Right atrium auricular region (tissue), 2 donors: ENCODE results near the gene TRIM10. TPM values are rescaled to one million over a fixed set of nuclear protein-coding genes. Genes with fewer than 3 reads are reported as not detected.
"Not testable (repeated sequence)": the region's sequence is repeated elsewhere in the genome, so short reads cannot be mapped to it uniquely, and the experiment has no call there.

Source experiments
- DNase-seq: peaks from one replicate; pipeline ENCODE4 v3.0.0-alpha.2; 2019; ENCODE audit warnings: low spot score
- H3K27ac ChIP-seq, 2 donors: fragments of 200-600 bp; sonication (generic); 1 replicate in 1 of 2; 2 replicates in 1 of 2; pipeline ENCODE4 v1.5.1; 2016 to 2019
- H3K27me3 ChIP-seq, 2 donors: fragments of 200-600 bp; sonication (generic); one replicate each; pipeline versions ENCODE4 v1.5.1 to v1.6.0; 2017 to 2019
- H3K36me3 ChIP-seq: fragments of 200-600 bp; sonication (generic); one replicate; pipeline ENCODE4 v1.5.1; 2016
- H3K4me1 ChIP-seq, 2 donors: fragments of 200-600 bp; sonication (generic); one replicate each; pipeline versions ENCODE4 v1.5.1 to v1.6.0; 2017 to 2019
- H3K4me3 ChIP-seq, 2 donors: fragments of 200-600 bp; sonication (generic); 1 replicate in 1 of 2; 2 replicates in 1 of 2; pipeline ENCODE4 v1.5.1; 2017 to 2019; ENCODE audit warnings: mild to moderate bottlenecking in 1 of 2, moderate library complexity in 1 of 2
- H3K9me3 ChIP-seq, 2 donors: fragments of 200-600 bp; sonication (generic); one replicate each; pipeline ENCODE4 v1.5.1; 2019
- CTCF ChIP-seq, 2 donors: fragments of 200-600 bp; sonication (generic); IDR thresholded peaks; one replicate each; pipeline ENCODE4 v1.5.1; 2019; ENCODE audit warnings: antibody characterized with exemption in 2 of 2
- total RNA-seq, 2 donors: library from RNA; depleted of rRNA; stranded (reverse); fragments of >200 nt; gene quantifications; one replicate each; pipeline ENCODE4 v1.1.0, GENCODE V29; 2016

Gene TRIM10
- total RNA-seq, 2 donors from 2014 or later: not detected

DNA sequence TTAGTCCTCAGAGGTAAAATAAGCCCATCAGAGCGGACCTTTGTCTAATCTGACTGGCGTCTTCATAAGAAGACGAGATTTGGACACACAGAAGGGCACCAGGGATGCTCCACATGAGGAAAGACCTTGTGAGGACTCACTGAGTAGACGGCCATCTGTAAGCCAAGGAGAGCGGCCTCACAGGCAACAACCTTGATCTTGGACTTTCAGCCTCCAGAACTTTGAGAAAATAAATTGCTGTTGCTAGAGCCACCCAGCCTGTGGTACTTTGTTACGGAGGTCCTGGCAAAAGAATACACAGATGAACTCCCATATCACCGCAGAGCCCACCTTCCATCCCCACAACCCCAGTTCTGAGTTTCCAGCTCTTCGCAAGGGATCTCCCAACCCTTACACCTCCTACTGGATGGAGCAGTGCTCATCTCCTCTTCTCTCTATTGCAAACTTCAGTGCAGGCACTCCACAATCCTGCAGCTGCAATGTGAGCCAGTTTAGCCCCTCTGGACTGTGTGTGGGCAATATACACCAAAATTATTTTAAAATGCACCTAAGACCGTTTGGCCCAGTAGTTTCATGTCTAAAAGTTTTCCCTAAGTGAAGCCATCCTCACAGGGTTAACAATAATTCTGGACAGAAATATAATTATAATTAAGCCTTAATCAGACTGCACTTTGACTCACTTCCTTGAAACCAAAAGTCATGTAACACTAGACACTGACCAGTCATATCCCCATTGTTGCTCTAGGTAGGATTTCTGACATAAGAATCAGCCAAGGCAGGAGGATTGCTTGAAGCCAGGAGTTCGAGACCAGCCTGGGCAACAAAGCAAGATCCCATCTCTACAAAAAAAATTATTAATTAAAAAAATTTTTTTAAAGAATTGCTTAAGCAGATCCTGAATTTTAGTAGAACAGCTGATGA lies 39.3 kb downstream of the TRIM10 start:
- Histone ChIP-seq H3K27me3 (no peaks in the 10 kb centered on the region), H3K27ac (no peak overlapping the region), H3K4me1 (no peaks in the 10 kb centered on the region), H3K4me3 (no peak overlapping the region), H3K9me3 (no peaks in the 10 kb centered on the region), H3K36me3 (no peaks in the 10 kb centered on the region)
- TF ChIP-seq CTCF (IDR thresholded peaks at IDR 0.05): no peak
- DNase-seq: no peak

DNA sequence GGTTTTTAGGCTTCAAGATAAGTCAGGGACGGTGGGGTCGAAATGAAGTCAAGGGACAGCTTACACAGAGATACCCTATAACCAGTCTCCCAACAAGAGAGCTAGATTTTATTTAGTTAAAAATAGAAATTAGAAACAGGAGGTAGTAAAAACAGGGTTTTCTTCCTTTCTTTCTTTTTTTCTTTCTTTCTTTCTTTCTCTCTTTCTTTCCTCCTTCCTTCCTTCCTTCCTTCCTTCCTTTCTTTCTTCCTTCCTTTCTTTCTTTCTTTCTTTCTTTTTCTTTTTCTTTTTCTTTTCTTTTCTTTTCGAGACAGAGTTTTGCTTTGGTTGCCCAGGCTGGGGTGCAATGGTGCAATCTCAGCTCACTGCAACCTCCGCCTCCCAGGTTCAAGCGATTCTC lies 42.3 kb downstream of the TRIM10 start:
- DNase-seq, H3K27me3 ChIP-seq, H3K4me1 ChIP-seq, H3K4me3 ChIP-seq, H3K36me3 ChIP-seq, H3K27ac ChIP-seq, H3K9me3 ChIP-seq: not testable (repeated sequence)

DNA sequence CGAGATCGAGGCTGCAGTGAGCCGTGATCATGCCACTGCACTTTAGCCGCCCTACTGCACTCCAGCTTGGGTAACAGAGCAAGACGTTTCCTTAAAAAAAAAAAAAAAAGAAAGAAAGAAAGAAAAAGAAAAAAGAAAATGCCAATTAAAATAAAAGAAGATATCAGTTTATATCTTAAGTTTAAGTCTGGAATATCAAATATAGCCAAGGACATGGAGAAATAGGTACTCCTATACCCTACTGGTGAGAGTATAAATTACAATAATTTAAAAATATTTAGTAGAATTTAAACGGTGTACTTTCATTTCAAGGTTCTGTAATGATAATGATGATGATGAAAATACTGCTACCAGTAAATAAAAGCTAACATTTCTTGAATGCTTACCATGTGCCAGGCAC lies 44.3 kb downstream of the TRIM10 start:
- TF ChIP-seq CTCF (IDR thresholded peaks at IDR 0.05): no peak
- H3K27ac ChIP-seq: no peak overlapping the region
- no peak for DNase-seq
- no peaks in the 10 kb centered on the region for H3K36me3 ChIP-seq
- H3K4me3 ChIP-seq: no peak overlapping the region
- H3K27me3 ChIP-seq: no peaks in the 10 kb centered on the region
- H3K9me3 ChIP-seq: no peaks in the 10 kb centered on the region
- no peaks in the 10 kb centered on the region for H3K4me1 ChIP-seq

DNA sequence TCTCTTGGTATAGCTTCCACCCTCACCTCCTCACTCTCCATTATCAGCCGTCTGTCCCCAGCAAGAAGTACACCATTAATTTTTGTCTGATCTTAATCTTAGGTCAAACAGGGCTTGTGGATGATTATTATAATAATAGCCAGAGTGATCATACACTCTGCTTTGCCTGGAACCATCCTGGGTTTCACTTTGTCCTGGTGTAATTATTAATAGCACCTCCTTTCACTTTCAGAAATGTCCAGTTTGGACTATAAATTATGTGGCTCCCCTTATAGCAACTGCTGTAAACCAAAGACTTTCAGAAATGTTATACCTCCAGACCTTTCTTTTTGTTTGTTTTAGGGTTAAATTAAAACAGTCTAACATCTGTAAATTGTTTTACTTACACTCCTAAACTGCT lies 47.2 kb downstream of the TRIM10 start:
- no peak for TF ChIP-seq CTCF (IDR thresholded peaks at IDR 0.05)
- DNase-seq: no peak
- Histone ChIP-seq H3K27me3 (peaks cover 0 to 5% of the 10 kb centered on the region in 2 donors), H3K4me1 (no peaks in the 10 kb centered on the region), H3K4me3 (no peak overlapping the region), H3K9me3 (no peaks in the 10 kb centered on the region), H3K36me3 (no peaks in the 10 kb centered on the region), H3K27ac (no peak overlapping the region)

- Histone ChIP-seq H3K9me3 (no peaks in the 10 kb centered on the region), H3K4me3 (no peak within 1 kb of the TSS), H3K36me3 (no peaks in the 10 kb centered on the region), H3K4me1 (no peaks in the 10 kb centered on the region), H3K27me3 (peaks cover 0 to 5% of the 10 kb centered on the region in 2 donors), H3K27ac (no peak within 1 kb of the TSS)
- no peak for DNase-seq
- no peak for TF ChIP-seq CTCF (IDR thresholded peaks at IDR 0.05)
Observed at GRCh38 chr6:30113003-30113759, 47.8 kb downstream of the TRIM10 start, which contains the start of gene TRIM31. TSS of gene TRIM31 (minus strand) at chr6:30113090. CDS start at chr6:30112805, 285 bp downstream.

- Histone ChIP-seq H3K9me3 (no peaks in the 10 kb centered on the region), H3K36me3 (no peaks in the 10 kb centered on the region), H3K4me1 (no peaks in the 10 kb centered on the region), H3K4me3 (no peak overlapping the region), H3K27ac (no peak overlapping the region), H3K27me3 (peaks cover 0 to 5% of the 10 kb centered on the region in 2 donors)
- DNase-seq: no peak
- no peak for TF ChIP-seq CTCF (IDR thresholded peaks at IDR 0.05)
Observed at GRCh38 chr6:30112402-30112994, 48.5 kb downstream of the TRIM10 start.
